Subcutaneous abdominal adipose tissue (tissue), 5 donors: ENCODE data around the gene LRRIQ3.

Source experiments
- H3K27ac ChIP-seq: one replicate; pipeline ENCODE4 v1.7.0; 2013; ENCODE audit warnings: low read depth, mild to moderate bottlenecking, inconsistent platforms, low read length, moderate library complexity
- H3K27me3 ChIP-seq, 5 donors: one replicate each; pipeline ENCODE4 v1.7.0; 2013; ENCODE audit warnings: low read length in 5 of 5, inconsistent platforms in 1 of 5; ENCODE audit not compliant: control insufficient read depth in 5 of 5, insufficient read depth in 4 of 5
- H3K36me3 ChIP-seq, 5 donors: one replicate each; pipeline ENCODE4 v1.7.0; 2013; ENCODE audit warnings: low read length in 5 of 5; ENCODE audit not compliant: control insufficient read depth in 5 of 5, insufficient read depth in 5 of 5
- H3K4me1 ChIP-seq, 5 donors: one replicate each; pipeline ENCODE4 v1.7.0; 2013; ENCODE audit warnings: low read length in 5 of 5, mild to moderate bottlenecking in 3 of 5, moderate library complexity in 1 of 5; ENCODE audit not compliant: control insufficient read depth in 5 of 5, insufficient read depth in 5 of 5
- H3K4me3 ChIP-seq, 5 donors: one replicate each; pipeline ENCODE4 v1.7.0; 2013; ENCODE audit warnings: low read length in 5 of 5, low read depth in 1 of 5
- H3K9ac ChIP-seq, 5 donors: one replicate each; pipeline ENCODE4 v1.7.0; 2013; ENCODE audit warnings: low read length in 5 of 5, mild to moderate bottlenecking in 4 of 5, moderate library complexity in 3 of 5
- H3K9me3 ChIP-seq, 5 donors: one replicate each; pipeline ENCODE4 v1.7.0; 2013; ENCODE audit warnings: low read length in 5 of 5; ENCODE audit not compliant: control insufficient read depth in 5 of 5
- donor health status: healthy.
- donor health status: healthy.
- donor health status: healthy.
- donor health status: healthy.
- donor health status: healthy.

LRRIQ3 gene

DNA sequence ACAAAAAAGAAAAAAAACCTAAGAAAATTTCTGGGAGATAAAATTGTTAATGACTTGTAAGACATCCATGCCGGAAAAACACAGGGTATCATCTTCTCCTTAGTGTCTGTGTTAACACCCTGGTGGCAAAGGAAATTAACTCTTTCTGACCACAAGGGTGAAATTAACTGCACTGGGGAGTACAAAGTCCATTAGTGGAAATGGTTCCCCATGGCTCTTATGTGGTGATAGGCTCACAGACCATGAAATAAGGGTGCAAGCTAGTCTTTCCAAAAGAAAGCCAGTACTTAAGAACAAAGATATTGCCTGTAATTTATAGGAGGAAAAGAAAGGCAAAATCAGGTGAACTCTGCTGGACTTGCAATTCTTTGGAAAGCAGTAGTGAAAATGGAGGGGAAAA is 185.4 kb downstream of the LRRIQ3 start:
- H3K36me3 ChIP-seq = no peaks in the 10 kb centered on the region

DNA sequence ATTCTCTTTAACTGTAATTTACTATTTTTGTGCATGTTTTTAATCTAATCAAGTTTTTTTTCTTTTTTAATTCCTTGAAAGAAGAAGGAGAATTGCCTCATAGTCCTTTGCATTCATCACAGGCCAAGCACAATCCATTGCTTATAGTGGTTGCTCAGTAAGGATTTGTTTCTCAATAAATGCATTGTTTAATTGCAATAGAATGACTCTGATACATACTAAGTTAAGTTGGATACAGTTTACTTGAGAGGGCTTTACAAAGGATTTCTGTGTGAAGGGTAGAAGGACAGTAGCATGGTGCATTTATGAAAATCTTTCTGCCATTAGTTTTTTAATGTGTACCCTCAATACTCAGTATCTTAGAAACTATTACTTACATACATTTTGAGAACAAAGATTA is 186.2 kb downstream of the LRRIQ3 start:
- H3K36me3 ChIP-seq = no peaks in the 10 kb centered on the region
- no peak overlapping the region for H3K9ac ChIP-seq
- H3K27ac ChIP-seq = no peak overlapping the region
- H3K4me3 ChIP-seq = no peak overlapping the region
- H3K27me3 ChIP-seq = no peaks in the 10 kb centered on the region
- H3K9me3 ChIP-seq = no peaks in the 10 kb centered on the region
- H3K4me1 ChIP-seq = no peaks in the 10 kb centered on the region

More for the DNA sequence above, 185.4 kb downstream of the LRRIQ3 start:
- Histone ChIP-seq H3K4me3 (no peak overlapping the region), H3K9ac (no peak overlapping the region), H3K27me3 (no peaks in the 10 kb centered on the region), H3K9me3 (no peaks in the 10 kb centered on the region), H3K4me1 (no peaks in the 10 kb centered on the region), H3K27ac (no peak overlapping the region)

DNA sequence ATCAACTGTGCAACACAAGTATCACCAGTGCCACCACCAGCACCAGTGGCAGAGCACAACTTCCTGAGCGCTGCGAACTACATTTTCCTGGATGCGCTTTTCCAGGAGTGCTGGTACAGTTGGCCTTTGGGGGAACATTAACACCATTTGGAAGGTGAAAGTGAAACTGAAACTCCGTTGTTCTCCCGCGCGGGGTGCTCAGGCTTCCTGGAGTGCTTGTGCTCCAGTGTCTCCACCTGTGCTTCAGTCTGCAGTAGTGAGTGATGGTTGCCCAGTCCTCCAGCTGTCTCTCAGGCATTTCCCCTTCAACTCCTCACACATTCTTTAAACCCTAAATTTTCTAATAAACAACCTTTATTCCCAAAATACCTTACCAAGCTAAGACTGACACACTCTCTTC is 187.8 kb downstream of the LRRIQ3 start:
- Histone ChIP-seq H3K27ac (no peak overlapping the region), H3K36me3 (no peaks in the 10 kb centered on the region), H3K9ac (no peak overlapping the region), H3K4me3 (peak overlapping the region in 2 of 5 donors; percentile 33 to 34), H3K4me1 (no peaks in the 10 kb centered on the region), H3K27me3 (no peaks in the 10 kb centered on the region), H3K9me3 (no peaks in the 10 kb centered on the region)

- Histone ChIP-seq H3K9ac (no peak overlapping the region), H3K4me1 (no peaks in the 10 kb centered on the region), H3K27ac (no peak overlapping the region), H3K9me3 (no peaks in the 10 kb centered on the region), H3K27me3 (no peaks in the 10 kb centered on the region), H3K36me3 (no peaks in the 10 kb centered on the region), H3K4me3 (no peak overlapping the region)
Observed at GRCh38 chr1:74005533-74005932, 192.4 kb downstream of the LRRIQ3 start.

DNA sequence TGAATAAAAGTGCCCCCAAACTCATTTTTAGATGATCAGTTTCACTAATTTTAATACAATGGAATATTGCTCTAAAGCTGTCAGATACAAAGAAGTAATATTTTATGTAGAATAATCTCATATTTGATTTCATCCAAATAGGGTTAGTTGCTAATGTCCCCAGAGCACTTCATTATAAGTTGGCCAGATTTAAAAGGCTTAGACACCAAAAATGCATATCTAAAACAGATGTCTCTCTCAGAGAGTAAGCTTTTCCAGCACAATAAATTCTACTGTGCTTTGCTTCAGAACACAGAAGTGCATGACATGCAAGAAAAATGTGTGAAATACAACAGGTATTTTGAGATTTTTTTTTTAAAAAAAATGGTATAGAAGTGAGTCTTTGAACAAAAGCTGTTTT is 194.2 kb downstream of the LRRIQ3 start:
- Histone ChIP-seq H3K9ac (no peak overlapping the region), H3K4me3 (no peak overlapping the region), H3K36me3 (no peaks in the 10 kb centered on the region), H3K27ac (no peak overlapping the region), H3K4me1 (no peaks in the 10 kb centered on the region), H3K27me3 (no peaks in the 10 kb centered on the region), H3K9me3 (no peaks in the 10 kb centered on the region)

GRCh38 chr1:73998348-73998959 is 199.5 kb downstream of the LRRIQ3 start:
- H3K36me3 ChIP-seq = no peaks in the 10 kb centered on the region
- no peak overlapping the region for H3K27ac ChIP-seq
- no peak overlapping the region for H3K9ac ChIP-seq
- no peaks in the 10 kb centered on the region for H3K4me1 ChIP-seq
- H3K9me3 ChIP-seq = no peaks in the 10 kb centered on the region
- no peak overlapping the region for H3K4me3 ChIP-seq
- no peaks in the 10 kb centered on the region for H3K27me3 ChIP-seq

DNA sequence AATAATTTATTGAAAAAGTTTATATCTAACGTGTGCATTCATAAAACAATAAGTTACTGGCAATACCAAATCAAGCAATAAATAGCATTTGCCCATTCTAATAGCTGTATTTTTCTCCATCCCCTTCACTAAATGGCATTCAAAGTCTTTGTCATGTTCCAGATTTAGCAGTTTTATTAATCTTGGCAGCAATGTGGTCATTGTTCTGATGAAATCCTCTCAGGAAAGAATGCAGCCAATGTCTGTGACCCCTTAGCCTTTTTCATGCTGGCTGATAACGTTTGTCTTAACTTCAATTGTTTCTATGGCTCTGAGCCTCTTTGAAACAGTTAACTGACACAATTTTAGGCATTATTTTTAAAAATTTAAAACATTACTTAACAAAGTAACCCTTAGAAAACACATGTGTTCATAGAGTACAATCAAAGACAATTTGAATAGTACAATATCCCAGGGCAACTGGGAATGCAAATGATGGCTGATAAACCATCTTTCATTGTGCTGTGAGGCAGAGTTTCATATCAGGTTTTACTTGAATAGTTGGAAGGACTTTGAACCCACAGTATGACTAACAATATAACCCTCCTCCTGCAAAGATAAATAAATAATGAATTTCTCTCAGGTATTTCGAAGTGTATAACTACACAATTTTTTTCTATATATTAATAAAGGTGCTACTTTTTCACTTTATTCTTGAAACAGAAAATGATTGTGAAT is 217.5 kb downstream of the LRRIQ3 start:
- no peaks in the 10 kb centered on the region for H3K4me1 ChIP-seq
- H3K27me3 ChIP-seq = no peaks in the 10 kb centered on the region
- no peaks in the 10 kb centered on the region for H3K9me3 ChIP-seq
- H3K27ac ChIP-seq = no peak overlapping the region
- no peak overlapping the region for H3K9ac ChIP-seq
- no peaks in the 10 kb centered on the region for H3K36me3 ChIP-seq
- no peak overlapping the region for H3K4me3 ChIP-seq

DNA sequence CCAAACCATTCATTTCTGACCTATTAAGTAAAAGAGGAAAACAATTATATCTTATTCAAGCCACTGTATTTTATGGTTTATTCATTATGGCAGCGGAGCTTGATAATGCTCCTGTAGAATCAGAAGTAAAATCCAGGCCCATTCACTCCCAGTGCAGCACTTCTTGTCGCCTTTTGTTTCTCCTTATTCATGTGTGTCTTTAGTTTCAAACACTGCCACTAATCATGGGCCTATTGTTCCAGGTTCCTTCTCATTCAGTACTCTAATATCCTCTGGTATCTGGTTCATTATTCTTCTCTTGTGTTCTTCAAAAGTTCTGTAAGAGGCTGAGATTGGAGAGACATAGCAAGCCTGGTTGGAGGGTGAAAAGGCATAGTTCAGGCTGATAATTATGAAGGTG is 218.3 kb downstream of the LRRIQ3 start:
- no peaks in the 10 kb centered on the region for H3K27me3 ChIP-seq
- H3K36me3 ChIP-seq = no peaks in the 10 kb centered on the region
- no peak overlapping the region for H3K27ac ChIP-seq
- no peak overlapping the region for H3K9ac ChIP-seq
- H3K4me1 ChIP-seq = no peaks in the 10 kb centered on the region
- no peaks in the 10 kb centered on the region for H3K9me3 ChIP-seq
- H3K4me3 ChIP-seq = no peak overlapping the region

GRCh38 chr1:73978964-73979363 is 219.0 kb downstream of the LRRIQ3 start:
- H3K4me3 ChIP-seq = no peak overlapping the region
- no peaks in the 10 kb centered on the region for H3K27me3 ChIP-seq
- no peak overlapping the region for H3K9ac ChIP-seq
- no peak overlapping the region for H3K27ac ChIP-seq
- H3K4me1 ChIP-seq = no peaks in the 10 kb centered on the region
- H3K36me3 ChIP-seq = no peaks in the 10 kb centered on the region
- no peaks in the 10 kb centered on the region for H3K9me3 ChIP-seq
